CD14-positive monocyte (primary cell): ENCODE measurements around the gene PLEKHD1. TPM values are rescaled to one million over a fixed set of nuclear protein-coding genes. Genes with fewer than 3 reads are reported as not detected.

Source experiments
- DNase-seq, 3 donors: peaks; one replicate each; pipeline ENCODE4 v3.0.0-alpha.2; 2011 to 2022
- H2AFZ ChIP-seq: 2 replicates; pipeline ENCODE4 v1.6.0; 2012; ENCODE audit warnings: mild to moderate bottlenecking, low read depth, low read length, inconsistent platforms; ENCODE audit not compliant: insufficient read depth, poor library complexity, severe bottlenecking
- H3K27ac ChIP-seq, 2 donors: 1 replicate in 1 of 2; 2 replicates in 1 of 2; pipeline ENCODE4 v1.5.1; 2012 to 2013; ENCODE audit warnings: low read length in 2 of 2, control low read depth in 1 of 2, inconsistent platforms in 1 of 2, low read depth in 1 of 2, mild to moderate bottlenecking in 1 of 2
- H3K27me3 ChIP-seq, 2 donors: one replicate each; pipeline versions ENCODE4 v1.6.0 to v1.6.1; 2011 to 2013; ENCODE audit warnings: low read length in 2 of 2; ENCODE audit not compliant: control insufficient read depth in 2 of 2, insufficient read depth in 2 of 2
- H3K36me3 ChIP-seq, 2 donors: replicated peaks in 1 of 2; 1 replicate in 1 of 2; 2 replicates in 1 of 2; pipeline versions ENCODE4 v1.5.1 to v1.6.1; 2012 to 2013; ENCODE audit warnings: low read length in 2 of 2, control low read depth in 1 of 2, inconsistent platforms in 1 of 2, mild to moderate bottlenecking in 1 of 2; ENCODE audit not compliant: insufficient read depth in 2 of 2, control insufficient read depth in 1 of 2
- H3K4me1 ChIP-seq, 2 donors: 1 replicate in 1 of 2; 2 replicates in 1 of 2; pipeline versions ENCODE4 v1.5.1 to v1.6.1; 2012 to 2013; ENCODE audit warnings: low read length in 2 of 2, control low read depth in 1 of 2, inconsistent platforms in 1 of 2, mild to moderate bottlenecking in 1 of 2, moderate library complexity in 1 of 2; ENCODE audit not compliant: insufficient read depth in 2 of 2, control insufficient read depth in 1 of 2
- H3K4me2 ChIP-seq: replicated peaks from 2 replicates; pipeline ENCODE3; 2012; ENCODE audit warnings: low read length, moderate library complexity, mild to moderate bottlenecking; ENCODE audit not compliant: poor library complexity, severe bottlenecking; ENCODE audit errors: extremely low read depth
- H3K4me3 ChIP-seq, 3 experiments: fragments of 200-600 bp in 1 of 3; sonication (generic) in 1 of 3; replicated peaks in 1 of 3; 1 replicate in 2 of 3; 2 replicates in 1 of 3; pipeline ENCODE4 v1.5.1; 2011 to 2013; ENCODE audit warnings: low read length in 3 of 3, mild to moderate bottlenecking in 3 of 3, control low read depth in 2 of 3, low read depth in 2 of 3, inconsistent platforms in 1 of 3, moderate library complexity in 1 of 3
- H3K79me2 ChIP-seq: 2 replicates; pipeline ENCODE4 v1.6.0; 2012; ENCODE audit warnings: mild to moderate bottlenecking, control low read depth, inconsistent platforms, low read length, moderate library complexity; ENCODE audit not compliant: insufficient read depth
- H3K9ac ChIP-seq: 2 replicates; pipeline ENCODE4 v1.6.0; 2017; ENCODE audit warnings: low read length, mild to moderate bottlenecking; ENCODE audit not compliant: insufficient read depth, poor library complexity, severe bottlenecking
- H3K9me3 ChIP-seq, 2 donors: replicated peaks in 1 of 2; 1 replicate in 1 of 2; 2 replicates in 1 of 2; pipeline versions ENCODE4 v1.5.1 to v1.6.1; 2012 to 2013; ENCODE audit warnings: low read length in 2 of 2, control low read depth in 1 of 2; ENCODE audit not compliant: control insufficient read depth in 1 of 2, insufficient read depth in 1 of 2
- H4K20me1 ChIP-seq: 2 replicates; pipeline ENCODE4 v1.6.0; 2012; ENCODE audit warnings: mild to moderate bottlenecking, low read length, control low read depth, moderate library complexity; ENCODE audit not compliant: insufficient read depth
- H3K27ac Mint-ChIP-seq, 7 donors: one replicate each; pipeline ENCODE4 v1.8.0; 2020; ENCODE audit warnings: mild to moderate bottlenecking in 7 of 7, mixed read lengths in 7 of 7, moderate library complexity in 6 of 7, inconsistent platforms in 2 of 7
- H3K27me3 Mint-ChIP-seq, 3 donors: one replicate each; pipeline ENCODE4 v1.8.0; 2021 to 2022; ENCODE audit warnings: low read depth in 3 of 3, mild to moderate bottlenecking in 3 of 3, mixed read lengths in 3 of 3, moderate library complexity in 3 of 3, inconsistent platforms in 1 of 3
- H3K36me3 Mint-ChIP-seq, 2 donors: one replicate each; pipeline ENCODE4 v1.8.0; 2020; ENCODE audit warnings: mixed read lengths in 2 of 2, inconsistent platforms in 1 of 2, mild to moderate bottlenecking in 1 of 2
- H3K4me1 Mint-ChIP-seq: one replicate; pipeline ENCODE4 v1.8.0; 2020; ENCODE audit warnings: mild to moderate bottlenecking, mixed read lengths
- H3K4me3 Mint-ChIP-seq, 2 donors: one replicate each; pipeline ENCODE4 v1.8.0; 2020; ENCODE audit warnings: mild to moderate bottlenecking in 2 of 2, mixed read lengths in 2 of 2, moderate library complexity in 1 of 2
- H3K9me3 Mint-ChIP-seq, 7 donors: one replicate each; pipeline ENCODE4 v1.8.0; 2020 to 2022; ENCODE audit warnings: mixed read lengths in 7 of 7, mild to moderate bottlenecking in 6 of 7, moderate library complexity in 6 of 7, inconsistent platforms in 2 of 7
- WGBS: methylation state at CpG from one replicate; pipeline ENCODE4 v1.1.5; 2013; ENCODE audit warnings: missing lambda C conversion rate; ENCODE audit not compliant: insufficient coverage; 5-methylcytosine and 5-hydroxymethylcytosine counted together
- intact Hi-C, 2 donors: fragments of 100-400 bp; cut with micrococcal nuclease; formaldehyde crosslinking; loops; one replicate each; pipeline versions ENCODE4 v1.15.0 to v1.15.1; 2023
- polyA plus RNA-seq, 3 donors: library from polyadenylated mRNA; depleted of rRNA in 1 of 3; unstranded in 2 of 3; stranded (reverse) in 1 of 3; fragments of 300-500 nt in 2 of 3; fragments of >200 nt in 1 of 3; fragmentation: Illumina TruSeq in 2 of 3; gene quantifications; 1 replicate in 2 of 3; 2 replicates in 1 of 3; pipeline ENCODE4 v1.2.3, GENCODE V29; 2012 to 2021
- TF ChIP-seq, protein P1 (sequence below): fragments of 200-600 bp; IDR thresholded peaks from one replicate; pipeline ENCODE4 v1.8.0; 2022; ENCODE audit warnings: antibody characterized with exemption, mild to moderate bottlenecking

The PLEKHD1 gene
- polyA plus RNA-seq, 3 donors: 0.09 TPM; not detected in 2

DNA sequence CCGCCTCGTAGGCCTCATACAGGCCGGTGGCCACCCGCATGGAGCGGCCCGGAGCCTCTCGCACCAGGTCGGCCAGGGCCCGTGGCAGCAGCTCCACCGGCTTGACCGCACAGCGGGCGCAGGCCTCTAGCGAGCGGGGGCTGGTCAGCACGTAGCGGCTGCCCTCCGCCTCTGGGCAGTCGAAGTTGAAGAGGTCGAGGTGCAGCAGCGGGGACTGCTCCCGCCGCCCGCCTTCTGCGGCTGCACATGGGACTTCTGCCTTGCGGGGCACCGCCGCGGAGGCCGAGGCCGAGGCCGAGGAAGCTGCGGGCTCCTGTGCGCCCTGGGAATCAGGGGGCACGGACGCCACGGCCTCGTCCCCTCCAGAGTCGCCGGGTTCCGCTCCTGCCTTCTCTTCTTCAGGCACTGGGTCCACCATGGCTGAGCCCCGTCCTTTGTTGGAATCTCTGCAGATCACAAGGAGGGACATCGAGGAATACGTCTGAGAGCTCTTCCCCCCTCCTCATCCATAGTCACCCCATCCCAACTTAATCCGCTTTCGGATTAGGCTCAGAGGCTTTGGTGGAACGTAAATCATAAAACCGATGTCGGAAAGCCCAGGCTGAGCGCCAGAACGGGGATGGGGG is 88.8 kb downstream of the PLEKHD1 start:
- TF ChIP-seq, protein P1, sequence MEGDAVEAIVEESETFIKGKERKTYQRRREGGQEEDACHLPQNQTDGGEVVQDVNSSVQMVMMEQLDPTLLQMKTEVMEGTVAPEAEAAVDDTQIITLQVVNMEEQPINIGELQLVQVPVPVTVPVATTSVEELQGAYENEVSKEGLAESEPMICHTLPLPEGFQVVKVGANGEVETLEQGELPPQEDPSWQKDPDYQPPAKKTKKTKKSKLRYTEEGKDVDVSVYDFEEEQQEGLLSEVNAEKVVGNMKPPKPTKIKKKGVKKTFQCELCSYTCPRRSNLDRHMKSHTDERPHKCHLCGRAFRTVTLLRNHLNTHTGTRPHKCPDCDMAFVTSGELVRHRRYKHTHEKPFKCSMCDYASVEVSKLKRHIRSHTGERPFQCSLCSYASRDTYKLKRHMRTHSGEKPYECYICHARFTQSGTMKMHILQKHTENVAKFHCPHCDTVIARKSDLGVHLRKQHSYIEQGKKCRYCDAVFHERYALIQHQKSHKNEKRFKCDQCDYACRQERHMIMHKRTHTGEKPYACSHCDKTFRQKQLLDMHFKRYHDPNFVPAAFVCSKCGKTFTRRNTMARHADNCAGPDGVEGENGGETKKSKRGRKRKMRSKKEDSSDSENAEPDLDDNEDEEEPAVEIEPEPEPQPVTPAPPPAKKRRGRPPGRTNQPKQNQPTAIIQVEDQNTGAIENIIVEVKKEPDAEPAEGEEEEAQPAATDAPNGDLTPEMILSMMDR: no peak
- peaks cover 24 to 83% of the 10 kb centered on the region in 2 donors for H3K27me3 ChIP-seq
- no peak overlapping the region for H2AFZ ChIP-seq
- H3K4me2 ChIP-seq: no peak overlapping the region
- Mint-ChIP-seq H3K36me3 (peaks cover 0 to 2% of the 10 kb centered on the region in 2 donors), H3K4me1 (peaks cover 13% of the 10 kb centered on the region), H3K27ac (no peak overlapping the region), H3K27me3 (peaks cover 75 to 96% (median 85%) of the 10 kb centered on the region in 3 donors), H3K4me3 (peak overlapping the region in 1 of 2 donors; percentile 71), H3K9me3 (peaks cover 0 to 11% (median 5%) of the 10 kb centered on the region in 7 donors)
- no peaks in the 10 kb centered on the region for H3K36me3 ChIP-seq
- peaks cover 3 to 13% of the 10 kb centered on the region in 2 donors for H3K4me1 ChIP-seq
- no peak for DNase-seq
- 28% methylated on average over 48 of the region's 51 CpGs for WGBS
- H3K9ac ChIP-seq: no peak overlapping the region
- intact Hi-C loops: loop anchor here (5.0 to 10.0 kb wide), 2 partner anchors 41 to 329 kb away; no protein-coding TSS in a partner anchor
- peaks cover 0 to 18% of the 10 kb centered on the region in 2 donors for H3K9me3 ChIP-seq
- H3K4me3 ChIP-seq: no peak overlapping the region
- no peaks in the 10 kb centered on the region for H4K20me1 ChIP-seq
- no peaks in the 10 kb centered on the region for H3K79me2 ChIP-seq
- H3K27ac ChIP-seq: no peak overlapping the region

DNA sequence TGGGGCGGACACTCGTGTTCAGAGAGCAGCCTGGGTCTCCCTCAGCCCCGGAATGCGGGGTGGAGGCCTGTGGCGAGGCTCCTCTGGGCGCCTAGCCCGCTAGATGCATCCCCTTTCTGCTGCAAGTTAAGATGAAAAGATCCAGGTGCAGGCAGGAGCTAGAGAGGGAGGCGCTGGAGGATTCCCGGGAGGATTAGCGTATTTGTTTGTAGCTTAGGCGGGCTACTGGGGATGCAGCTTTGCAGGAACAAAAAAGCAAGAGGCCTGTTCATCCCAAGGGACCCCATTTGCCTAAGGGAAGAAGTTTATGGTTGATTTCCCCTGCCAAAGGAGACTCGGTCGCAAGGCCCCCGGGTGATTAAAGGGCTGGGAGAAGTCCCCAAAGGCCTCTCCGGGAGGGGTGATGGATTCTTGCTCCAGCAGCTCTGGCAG is 89.3 kb downstream of the PLEKHD1 start:
- whole genome bisulfite sequencing: 4% methylated on average over 11 of the region's 15 CpGs
- H3K79me2 ChIP-seq: no peaks in the 10 kb centered on the region
- Mint-ChIP-seq H3K9me3 (peaks cover 0 to 11% (median 5%) of the 10 kb centered on the region in 7 donors), H3K4me3 (peak overlapping the region in 1 of 2 donors; percentile 86), H3K4me1 (peaks cover 13% of the 10 kb centered on the region), H3K36me3 (peaks cover 0 to 2% of the 10 kb centered on the region in 2 donors), H3K27ac (no peak overlapping the region), H3K27me3 (peaks cover 70 to 96% (median 84%) of the 10 kb centered on the region in 3 donors)
- no peak overlapping the region for H3K4me3 ChIP-seq
- peaks cover 0 to 18% of the 10 kb centered on the region in 2 donors for H3K9me3 ChIP-seq
- H4K20me1 ChIP-seq: no peaks in the 10 kb centered on the region
- H3K27ac ChIP-seq: no peak overlapping the region
- peaks cover 3 to 13% of the 10 kb centered on the region in 2 donors for H3K4me1 ChIP-seq
- intact Hi-C loops: loop anchor here (5.0 to 10.0 kb wide), 2 partner anchors 42 to 329 kb away; no protein-coding TSS in a partner anchor
- TF ChIP-seq, protein P1: no peak
- H3K4me2 ChIP-seq: no peak overlapping the region
- peaks cover 24 to 81% of the 10 kb centered on the region in 2 donors for H3K27me3 ChIP-seq
- DNase-seq: no peak
- H2AFZ ChIP-seq: no peak overlapping the region
- H3K9ac ChIP-seq: no peak overlapping the region
- no peaks in the 10 kb centered on the region for H3K36me3 ChIP-seq
